ENCODE measurements around the gene CRTC3. TPM values are rescaled to one million over a fixed set of nuclear protein-coding genes. Genes with fewer than 3 reads are reported as not detected.
"Not testable (repeated sequence)": the region's sequence is repeated elsewhere in the genome, so short reads cannot be mapped to it uniquely, and the experiment has no call there.

Gene CRTC3
- total RNA-seq, 1 experiment from 2014 or later, result 45.0 TPM

- DNase-seq (ENCODE audit: low read depth, low spot score) (no peak), ATAC-seq (no peak)
- intact Hi-C loops (cut with micrococcal nuclease; ENCODE audit: unreplicated experiment) (no loop called here), in situ Hi-C loops (cut with HindIII; ENCODE audit: low pct_unique_long_range_greater_than_20kb, low sequenced_read_pairs) (no loop called here)
- TF ChIP-seq, protein P1, sequence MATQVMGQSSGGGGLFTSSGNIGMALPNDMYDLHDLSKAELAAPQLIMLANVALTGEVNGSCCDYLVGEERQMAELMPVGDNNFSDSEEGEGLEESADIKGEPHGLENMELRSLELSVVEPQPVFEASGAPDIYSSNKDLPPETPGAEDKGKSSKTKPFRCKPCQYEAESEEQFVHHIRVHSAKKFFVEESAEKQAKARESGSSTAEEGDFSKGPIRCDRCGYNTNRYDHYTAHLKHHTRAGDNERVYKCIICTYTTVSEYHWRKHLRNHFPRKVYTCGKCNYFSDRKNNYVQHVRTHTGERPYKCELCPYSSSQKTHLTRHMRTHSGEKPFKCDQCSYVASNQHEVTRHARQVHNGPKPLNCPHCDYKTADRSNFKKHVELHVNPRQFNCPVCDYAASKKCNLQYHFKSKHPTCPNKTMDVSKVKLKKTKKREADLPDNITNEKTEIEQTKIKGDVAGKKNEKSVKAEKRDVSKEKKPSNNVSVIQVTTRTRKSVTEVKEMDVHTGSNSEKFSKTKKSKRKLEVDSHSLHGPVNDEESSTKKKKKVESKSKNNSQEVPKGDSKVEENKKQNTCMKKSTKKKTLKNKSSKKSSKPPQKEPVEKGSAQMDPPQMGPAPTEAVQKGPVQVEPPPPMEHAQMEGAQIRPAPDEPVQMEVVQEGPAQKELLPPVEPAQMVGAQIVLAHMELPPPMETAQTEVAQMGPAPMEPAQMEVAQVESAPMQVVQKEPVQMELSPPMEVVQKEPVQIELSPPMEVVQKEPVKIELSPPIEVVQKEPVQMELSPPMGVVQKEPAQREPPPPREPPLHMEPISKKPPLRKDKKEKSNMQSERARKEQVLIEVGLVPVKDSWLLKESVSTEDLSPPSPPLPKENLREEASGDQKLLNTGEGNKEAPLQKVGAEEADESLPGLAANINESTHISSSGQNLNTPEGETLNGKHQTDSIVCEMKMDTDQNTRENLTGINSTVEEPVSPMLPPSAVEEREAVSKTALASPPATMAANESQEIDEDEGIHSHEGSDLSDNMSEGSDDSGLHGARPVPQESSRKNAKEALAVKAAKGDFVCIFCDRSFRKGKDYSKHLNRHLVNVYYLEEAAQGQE (IDR thresholded peaks at IDR 0.05; ENCODE audit: insufficient read depth in 1 of 2, low read depth in 2 of 2, low read length in 1 of 2), result no peak
- no peak for TF ChIP-seq TCF7L2 (IDR thresholded peaks at IDR 0.05; ENCODE audit: low read depth, low read length)
- TF ChIP-seq POLR2AphosphoS5 (IDR thresholded peaks at IDR 0.05; ENCODE audit: low read depth, low read length), result no peak
- TF ChIP-seq, protein P2, sequence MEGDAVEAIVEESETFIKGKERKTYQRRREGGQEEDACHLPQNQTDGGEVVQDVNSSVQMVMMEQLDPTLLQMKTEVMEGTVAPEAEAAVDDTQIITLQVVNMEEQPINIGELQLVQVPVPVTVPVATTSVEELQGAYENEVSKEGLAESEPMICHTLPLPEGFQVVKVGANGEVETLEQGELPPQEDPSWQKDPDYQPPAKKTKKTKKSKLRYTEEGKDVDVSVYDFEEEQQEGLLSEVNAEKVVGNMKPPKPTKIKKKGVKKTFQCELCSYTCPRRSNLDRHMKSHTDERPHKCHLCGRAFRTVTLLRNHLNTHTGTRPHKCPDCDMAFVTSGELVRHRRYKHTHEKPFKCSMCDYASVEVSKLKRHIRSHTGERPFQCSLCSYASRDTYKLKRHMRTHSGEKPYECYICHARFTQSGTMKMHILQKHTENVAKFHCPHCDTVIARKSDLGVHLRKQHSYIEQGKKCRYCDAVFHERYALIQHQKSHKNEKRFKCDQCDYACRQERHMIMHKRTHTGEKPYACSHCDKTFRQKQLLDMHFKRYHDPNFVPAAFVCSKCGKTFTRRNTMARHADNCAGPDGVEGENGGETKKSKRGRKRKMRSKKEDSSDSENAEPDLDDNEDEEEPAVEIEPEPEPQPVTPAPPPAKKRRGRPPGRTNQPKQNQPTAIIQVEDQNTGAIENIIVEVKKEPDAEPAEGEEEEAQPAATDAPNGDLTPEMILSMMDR (IDR thresholded peaks at IDR 0.05), result no peak
- no peak for TF ChIP-seq SIN3A (IDR thresholded peaks at IDR 0.05; ENCODE audit: borderline replicate concordance, insufficient read depth, low read depth, low read length)
- CTCF ChIA-PET, result no interaction called here
- no peak overlapping the region for H3K4me3 ChIP-seq (ENCODE audit: low read depth in 2 of 2, low read length in 2 of 2)
- H3K27ac ChIP-seq (ENCODE audit: low read length), result no peak overlapping the region
- H3K4me1 ChIP-seq (ENCODE audit: control insufficient read depth, insufficient read depth, low read length), result no peaks in the 10 kb centered on the region
- no peaks in the 10 kb centered on the region for H3K9me3 ChIP-seq (ENCODE audit: control insufficient read depth, insufficient read depth, low read depth, low read length)
- POLR2A ChIA-PET, result no interaction called here
- H3K36me3 ChIP-seq (ENCODE audit: control insufficient read depth, insufficient read depth, low read length), result no peaks in the 10 kb centered on the region
- BruUV-seq (replicated peaks), result no TSS peak
- no peaks in the 10 kb centered on the region for H3K27me3 ChIP-seq (ENCODE audit: control insufficient read depth, insufficient read depth, low read length)
Measured at GRCh38 chr15:90671216-90671615, 141.5 kb downstream of the CRTC3 start.

GRCh38 chr15:90673357-90673756, 143.6 kb downstream of the CRTC3 start:
- POLR2A ChIA-PET; CTCF ChIA-PET; BruUV-seq (replicated peaks); in situ Hi-C loops (cut with HindIII; ENCODE audit: low pct_unique_long_range_greater_than_20kb, low sequenced_read_pairs); H3K4me1 ChIP-seq (ENCODE audit: control insufficient read depth, insufficient read depth, low read length); H3K36me3 ChIP-seq (ENCODE audit: control insufficient read depth, insufficient read depth, low read length); intact Hi-C loops (cut with micrococcal nuclease; ENCODE audit: unreplicated experiment); ATAC-seq; H3K9me3 ChIP-seq (ENCODE audit: control insufficient read depth, insufficient read depth, low read depth, low read length); DNase-seq (ENCODE audit: low read depth, low spot score); H3K4me3 ChIP-seq (ENCODE audit: low read depth in 2 of 2, low read length in 2 of 2); H3K27me3 ChIP-seq (ENCODE audit: control insufficient read depth, insufficient read depth, low read length); H3K27ac ChIP-seq (ENCODE audit: low read length): not testable (repeated sequence)

DNA sequence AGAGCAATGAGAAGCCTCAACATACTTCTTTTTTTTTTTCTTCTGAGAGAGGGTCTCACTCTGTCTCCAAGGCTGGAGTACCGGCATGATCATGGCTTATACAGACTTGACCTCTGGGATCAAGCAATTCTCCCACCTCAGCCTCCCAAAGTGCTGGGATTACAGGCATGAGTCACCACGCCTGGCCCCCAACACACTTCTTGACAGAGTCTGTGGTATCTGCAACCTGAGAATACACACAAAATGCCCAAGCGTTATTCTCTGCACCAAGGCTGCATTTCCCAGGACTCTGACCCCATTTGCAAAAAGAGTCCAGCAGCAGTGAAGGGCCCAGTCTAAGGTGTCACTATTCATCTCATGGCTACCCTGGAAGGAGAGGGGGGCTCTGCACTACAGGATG, 144.8 kb downstream of the CRTC3 start:
- no peaks in the 10 kb centered on the region for H3K4me1 ChIP-seq (ENCODE audit: control insufficient read depth, insufficient read depth, low read length)
- H3K4me3 ChIP-seq (ENCODE audit: low read depth in 2 of 2, low read length in 2 of 2), result no peak overlapping the region
- no peaks in the 10 kb centered on the region for H3K9me3 ChIP-seq (ENCODE audit: control insufficient read depth, insufficient read depth, low read depth, low read length)
- TF ChIP-seq TCF7L2 (IDR thresholded peaks at IDR 0.05; ENCODE audit: low read depth, low read length), result no peak
- TF ChIP-seq, protein P1 (IDR thresholded peaks at IDR 0.05; ENCODE audit: insufficient read depth in 1 of 2, low read depth in 2 of 2, low read length in 1 of 2), result no peak
- no peak for TF ChIP-seq SIN3A (IDR thresholded peaks at IDR 0.05; ENCODE audit: borderline replicate concordance, insufficient read depth, low read depth, low read length)
- TF ChIP-seq, protein P2 (IDR thresholded peaks at IDR 0.05), result no peak
- no peak for TF ChIP-seq POLR2AphosphoS5 (IDR thresholded peaks at IDR 0.05; ENCODE audit: low read depth, low read length)
- DNase-seq (ENCODE audit: low read depth, low spot score), result no peak
- intact Hi-C loops (cut with micrococcal nuclease; ENCODE audit: unreplicated experiment), result no loop called here
- ChIA-PET POLR2A (no interaction called here), CTCF (no interaction called here)
- in situ Hi-C loops (cut with HindIII; ENCODE audit: low pct_unique_long_range_greater_than_20kb, low sequenced_read_pairs), result no loop called here
- no peaks in the 10 kb centered on the region for H3K27me3 ChIP-seq (ENCODE audit: control insufficient read depth, insufficient read depth, low read length)
- no TSS peak for BruUV-seq (replicated peaks)
- no peak for ATAC-seq
- no peak overlapping the region for H3K27ac ChIP-seq (ENCODE audit: low read length)
- H3K36me3 ChIP-seq (ENCODE audit: control insufficient read depth, insufficient read depth, low read length), result no peaks in the 10 kb centered on the region

Data from Panc1 (cell line).